Astrocyte (in vitro differentiated cells and primary cell): ENCODE results near the gene EIF1. TPM values are rescaled to one million over a fixed set of nuclear protein-coding genes. Genes with fewer than 3 reads are reported as not detected.

Experiments used
- DNase-seq: peaks from one replicate; pipeline ENCODE4 v3.0.0-alpha.2; 2010; ENCODE audit warnings: low read depth
- FAIRE-seq: peaks from 2 replicates; lab custom pipeline; 2011; peaks lifted over from hg19 to GRCh38; lab: Jason Lieb, UNC
- H2AFZ ChIP-seq: 2 replicates; pipeline ENCODE4 v1.6.0; 2012; ENCODE audit warnings: low read depth, low read length, inconsistent platforms
- H3K27ac ChIP-seq: 2 replicates; pipeline ENCODE4 v1.5.1; 2011; ENCODE audit warnings: low read depth, low read length, inconsistent platforms
- H3K27me3 ChIP-seq: 2 replicates; pipeline ENCODE4 v1.6.0; 2011; ENCODE audit warnings: low read length, inconsistent platforms; ENCODE audit not compliant: insufficient read depth
- H3K36me3 ChIP-seq: 2 replicates; pipeline ENCODE4 v1.5.1; 2011; ENCODE audit warnings: low read length, inconsistent platforms; ENCODE audit not compliant: insufficient read depth
- H3K4me1 ChIP-seq: 2 replicates; pipeline ENCODE4 v1.5.1; 2011; ENCODE audit warnings: low read length, inconsistent platforms; ENCODE audit not compliant: insufficient read depth
- H3K4me2 ChIP-seq: 2 replicates; pipeline ENCODE4 v1.6.0; 2012; ENCODE audit warnings: low read length, inconsistent platforms
- H3K4me3 ChIP-seq: 2 replicates; pipeline ENCODE4 v1.5.1; 2011; ENCODE audit warnings: low read depth, mild to moderate bottlenecking, low read length, inconsistent platforms; ENCODE audit not compliant: insufficient read depth
- H3K79me2 ChIP-seq: 2 replicates; pipeline ENCODE4 v1.6.0; 2012; ENCODE audit warnings: mild to moderate bottlenecking, low read length, inconsistent platforms; ENCODE audit not compliant: insufficient read depth
- H3K9ac ChIP-seq: 2 replicates; pipeline ENCODE4 v1.6.0; 2012; ENCODE audit warnings: mild to moderate bottlenecking, low read length, inconsistent platforms
- H3K9me3 ChIP-seq: 2 replicates; pipeline ENCODE4 v1.5.1; 2012; ENCODE audit warnings: low read depth, mild to moderate bottlenecking, low read length, inconsistent platforms; ENCODE audit not compliant: insufficient read depth
- H4K20me1 ChIP-seq: 2 replicates; pipeline ENCODE4 v1.6.0; 2012; ENCODE audit warnings: low read length, inconsistent platforms; ENCODE audit not compliant: insufficient read depth
- H3K27ac Mint-ChIP-seq: one replicate; pipeline ENCODE4 v1.8.0; 2021; ENCODE audit warnings: mild to moderate bottlenecking, mixed read lengths; ENCODE audit not compliant: unreplicated experiment
- H3K27me3 Mint-ChIP-seq: one replicate; pipeline ENCODE4 v1.8.0; 2021; ENCODE audit warnings: low read depth, mixed read lengths; ENCODE audit not compliant: unreplicated experiment
- H3K36me3 Mint-ChIP-seq: one replicate; pipeline ENCODE4 v1.8.0; 2021; ENCODE audit warnings: low read depth, mixed read lengths; ENCODE audit not compliant: unreplicated experiment
- H3K4me1 Mint-ChIP-seq: one replicate; pipeline ENCODE4 v1.8.0; 2021; ENCODE audit warnings: low read depth, mixed read lengths; ENCODE audit not compliant: unreplicated experiment
- H3K4me3 Mint-ChIP-seq: one replicate; pipeline ENCODE4 v1.8.0; 2021; ENCODE audit warnings: mild to moderate bottlenecking, moderate library complexity, mixed read lengths; ENCODE audit not compliant: unreplicated experiment
- H3K9me3 Mint-ChIP-seq: one replicate; pipeline ENCODE4 v1.8.0; 2021; ENCODE audit warnings: mild to moderate bottlenecking, mixed read lengths; ENCODE audit not compliant: unreplicated experiment
- CTCF ChIP-seq: IDR thresholded peaks from 2 replicates; pipeline ENCODE4 v1.5.1; 2011; ENCODE audit warnings: low read depth, mild to moderate bottlenecking, inconsistent platforms, low read length, moderate library complexity; ENCODE audit not compliant: insufficient read depth
- EZH2 ChIP-seq: IDR thresholded peaks from 2 replicates; pipeline ENCODE4 v1.6.1; 2012; ENCODE audit warnings: mild to moderate bottlenecking, low read length, inconsistent platforms; ENCODE audit not compliant: insufficient read depth
- total RNA-seq: library from RNA; stranded (reverse); gene quantifications from 2 replicates; pipeline ENCODE4 v1.2.1, GENCODE V29; 2021

Gene EIF1
- total RNA-seq, 1 donor from 2014 or later = 767 TPM

DNA sequence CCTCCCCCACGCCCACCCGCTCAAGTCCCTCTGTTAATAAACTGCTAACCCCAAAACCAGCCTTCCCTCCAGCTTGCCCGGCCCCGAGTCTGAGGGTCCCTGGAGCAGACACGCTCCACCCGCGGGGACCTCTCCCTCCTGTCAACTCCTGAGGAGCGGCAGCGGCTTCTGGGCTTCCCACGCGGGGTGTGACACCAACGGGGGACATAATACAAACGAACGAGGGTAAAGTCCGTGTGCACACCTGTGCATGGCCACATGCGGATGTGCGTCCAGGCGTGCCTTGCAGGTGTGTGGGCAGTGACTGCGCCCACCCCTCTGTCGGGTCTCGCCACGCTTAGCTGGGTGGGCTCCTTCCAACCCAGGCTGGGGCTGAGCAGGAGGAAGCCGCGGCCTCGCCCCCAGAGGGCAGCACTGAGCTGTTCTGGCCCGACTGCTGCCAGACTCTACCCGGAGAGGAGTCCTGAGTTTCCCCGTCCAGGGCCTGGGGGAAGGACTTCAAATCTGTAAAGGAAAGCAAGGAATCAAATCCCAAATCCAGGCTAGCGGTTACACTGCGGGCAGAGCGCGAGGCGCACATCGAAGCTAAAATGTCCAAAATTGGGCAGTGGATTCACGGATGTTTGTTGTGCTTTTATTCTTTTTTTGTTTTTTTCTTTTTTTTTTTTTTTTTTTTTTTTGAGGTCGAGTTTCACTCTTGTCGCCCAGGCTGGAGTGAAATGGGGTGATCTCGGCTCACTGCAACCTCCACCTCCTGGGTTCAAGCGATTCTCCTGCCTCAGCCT, 40.1 kb upstream of the EIF1 start:
- no peaks in the 10 kb centered on the region for H3K36me3 Mint-ChIP-seq
- Histone ChIP-seq H3K27ac (peak overlapping the region; percentile 5), H3K9me3 (no peaks in the 10 kb centered on the region), H2AFZ (peak overlapping the region; percentile 96), H3K4me1 (peaks cover 14% of the 10 kb centered on the region), H3K9ac (peak overlapping the region; percentile 70), H3K27me3 (no peaks in the 10 kb centered on the region), H3K4me2 (peak overlapping the region; percentile 89), H3K36me3 (no peaks in the 10 kb centered on the region), H4K20me1 (no peaks in the 10 kb centered on the region), H3K79me2 (no peaks in the 10 kb centered on the region), H3K4me3 (peak overlapping the region; percentile 59)
- TF ChIP-seq CTCF (peak; percentile 84), EZH2 (no peak)
- peak overlapping the region; percentile 82 for H3K27ac Mint-ChIP-seq
- no peaks in the 10 kb centered on the region for H3K9me3 Mint-ChIP-seq
- DNase-seq = peak; percentile 55
- H3K4me3 Mint-ChIP-seq = peak overlapping the region; percentile 58
- H3K4me1 Mint-ChIP-seq = peaks cover 12% of the 10 kb centered on the region
- no peak for FAIRE-seq
- H3K27me3 Mint-ChIP-seq = no peaks in the 10 kb centered on the region

- Histone ChIP-seq H3K4me3 (no peak overlapping the region), H3K4me2 (no peak overlapping the region), H3K9me3 (no peaks in the 10 kb centered on the region), H3K9ac (no peak overlapping the region), H3K4me1 (peaks cover 14% of the 10 kb centered on the region), H3K27me3 (no peaks in the 10 kb centered on the region), H2AFZ (no peak overlapping the region), H3K27ac (no peak overlapping the region), H4K20me1 (no peaks in the 10 kb centered on the region), H3K79me2 (no peaks in the 10 kb centered on the region), H3K36me3 (no peaks in the 10 kb centered on the region)
- FAIRE-seq (no peak), DNase-seq (no peak)
- Mint-ChIP-seq H3K4me1 (peaks cover 12% of the 10 kb centered on the region), H3K27me3 (no peaks in the 10 kb centered on the region), H3K4me3 (no peak overlapping the region), H3K27ac (no peak overlapping the region), H3K36me3 (no peaks in the 10 kb centered on the region), H3K9me3 (no peaks in the 10 kb centered on the region)
- no peak for TF ChIP-seq EZH2
Observed at GRCh38 chr17:41649923-41650519, 38.7 kb upstream of the EIF1 start.

DNA sequence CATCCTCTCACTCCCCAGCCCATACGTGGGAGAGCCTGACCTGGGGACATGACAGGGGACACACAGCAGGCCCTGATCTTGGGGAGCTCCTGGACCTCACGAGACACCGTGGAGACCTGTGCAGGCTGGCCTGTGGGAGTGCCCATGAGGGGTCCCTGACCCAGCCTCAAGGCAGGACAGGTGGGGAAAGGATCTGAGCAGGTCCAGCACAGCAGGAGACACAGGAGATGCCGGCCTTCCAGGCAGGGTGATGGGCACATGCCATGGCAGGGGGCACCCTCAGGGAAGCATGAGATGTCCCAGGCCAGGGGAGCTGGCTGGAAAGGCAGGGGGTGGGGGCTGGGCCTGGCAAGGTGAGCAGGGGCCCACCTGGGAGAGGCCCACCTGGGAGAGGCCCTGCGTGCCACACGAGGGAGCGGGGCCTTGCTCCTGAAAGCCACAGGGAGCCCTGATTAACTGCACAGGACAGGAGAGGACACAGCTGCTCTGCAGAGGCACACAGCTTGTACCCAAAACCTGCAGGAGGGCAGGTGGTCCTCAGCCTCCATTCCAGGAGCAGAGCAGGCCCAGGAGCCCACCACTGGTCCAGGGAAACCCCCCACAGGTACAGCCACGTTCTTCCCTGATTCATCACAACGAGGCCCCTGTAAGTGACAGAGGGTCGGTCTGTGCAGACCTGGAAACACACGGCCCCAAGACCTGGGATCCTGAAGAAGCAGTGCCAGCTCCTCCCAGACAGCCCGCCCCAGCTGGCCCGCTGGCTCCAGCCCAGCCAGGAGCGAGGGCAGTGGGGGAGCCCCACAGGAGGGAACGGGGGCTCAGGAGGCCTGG, 37.7 kb upstream of the EIF1 start:
- H3K27me3 ChIP-seq = no peaks in the 10 kb centered on the region
- no peak for TF ChIP-seq EZH2
- TF ChIP-seq CTCF = no peak
- H3K4me2 ChIP-seq = no peak overlapping the region
- Mint-ChIP-seq H3K4me1 (peaks cover 6% of the 10 kb centered on the region), H3K27ac (no peak overlapping the region), H3K27me3 (no peaks in the 10 kb centered on the region), H3K36me3 (no peaks in the 10 kb centered on the region), H3K9me3 (no peaks in the 10 kb centered on the region), H3K4me3 (no peak overlapping the region)
- H4K20me1 ChIP-seq = no peaks in the 10 kb centered on the region
- H3K9ac ChIP-seq = no peak overlapping the region
- FAIRE-seq (no peak), DNase-seq (no peak)
- H3K4me1 ChIP-seq = peaks cover 10% of the 10 kb centered on the region
- H3K27ac ChIP-seq = no peak overlapping the region
- H3K9me3 ChIP-seq = no peaks in the 10 kb centered on the region
- H3K4me3 ChIP-seq = no peak overlapping the region
- no peak overlapping the region for H2AFZ ChIP-seq
- no peaks in the 10 kb centered on the region for H3K79me2 ChIP-seq
- H3K36me3 ChIP-seq = no peaks in the 10 kb centered on the region
